Right lobe of liver (tissue), 4 donors: Measurements from ENCODE around the gene GPN1.

ENCODE experiments used
- POLR2A ChIP-seq: fragments of 450-650 bp; IDR thresholded peaks from one replicate; pipeline ENCODE4 v1.6.1; 2017; ENCODE audit warnings: antibody characterized with exemption, mild to moderate bottlenecking
- TF ChIP-seq, protein P1 (sequence below), 4 donors: fragments of 200-600 bp in 3 of 4; fragments of 450-650 bp in 1 of 4; IDR thresholded peaks; one replicate each; pipeline versions ENCODE4 v1.5.1 to v1.8.0; 2016 to 2022; ENCODE audit warnings: antibody characterized with exemption in 4 of 4, mild to moderate bottlenecking in 2 of 4
- donor health status: DM: no; HTN: no; CAD: no.
- donor health status: DM: no; HTN: no; CAD: no.
- donor health status: DM: no; HTN: yes; CAD: no.

DNA sequence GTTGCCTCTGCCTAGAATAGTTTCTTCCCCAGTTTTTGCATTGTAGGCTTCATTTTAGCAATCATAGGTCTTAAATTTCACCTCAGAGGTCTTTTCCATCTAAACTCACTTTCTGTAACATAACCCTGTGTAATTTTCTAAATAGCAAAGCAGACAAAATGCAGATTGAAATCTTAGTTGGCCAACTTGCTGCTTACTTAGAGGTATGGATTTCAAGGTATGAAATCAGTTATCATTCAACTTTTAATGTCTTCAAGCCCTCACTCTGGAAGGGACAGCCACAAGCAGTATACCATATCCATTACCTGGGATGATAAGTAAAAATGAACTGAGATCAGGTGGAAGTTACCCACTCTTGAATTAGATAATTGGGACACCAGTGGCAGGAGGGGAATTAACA is 3.9 kb upstream of the GPN1 start:
- TF ChIP-seq, protein P1, sequence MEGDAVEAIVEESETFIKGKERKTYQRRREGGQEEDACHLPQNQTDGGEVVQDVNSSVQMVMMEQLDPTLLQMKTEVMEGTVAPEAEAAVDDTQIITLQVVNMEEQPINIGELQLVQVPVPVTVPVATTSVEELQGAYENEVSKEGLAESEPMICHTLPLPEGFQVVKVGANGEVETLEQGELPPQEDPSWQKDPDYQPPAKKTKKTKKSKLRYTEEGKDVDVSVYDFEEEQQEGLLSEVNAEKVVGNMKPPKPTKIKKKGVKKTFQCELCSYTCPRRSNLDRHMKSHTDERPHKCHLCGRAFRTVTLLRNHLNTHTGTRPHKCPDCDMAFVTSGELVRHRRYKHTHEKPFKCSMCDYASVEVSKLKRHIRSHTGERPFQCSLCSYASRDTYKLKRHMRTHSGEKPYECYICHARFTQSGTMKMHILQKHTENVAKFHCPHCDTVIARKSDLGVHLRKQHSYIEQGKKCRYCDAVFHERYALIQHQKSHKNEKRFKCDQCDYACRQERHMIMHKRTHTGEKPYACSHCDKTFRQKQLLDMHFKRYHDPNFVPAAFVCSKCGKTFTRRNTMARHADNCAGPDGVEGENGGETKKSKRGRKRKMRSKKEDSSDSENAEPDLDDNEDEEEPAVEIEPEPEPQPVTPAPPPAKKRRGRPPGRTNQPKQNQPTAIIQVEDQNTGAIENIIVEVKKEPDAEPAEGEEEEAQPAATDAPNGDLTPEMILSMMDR (IDR thresholded peaks at IDR 0.05), result no peak
- TF ChIP-seq POLR2A, result no peak
